Adrenal gland (tissue), 5 donors: ENCODE data around the gene ZSCAN9.

ENCODE experiments used
- POLR2A ChIP-seq, 2 donors: fragments of 450-650 bp; IDR thresholded peaks; one replicate each; pipeline ENCODE4 v1.6.1; 2017; ENCODE audit warnings: antibody characterized with exemption in 2 of 2, mild to moderate bottlenecking in 2 of 2, moderate library complexity in 1 of 2
- TF ChIP-seq, protein P1 (sequence below), 6 experiments: fragments of 450-650 bp in 4 of 6; fragments of 200-600 bp in 2 of 6; sonication (generic) in 1 of 6; IDR thresholded peaks; 1 replicate in 5 of 6; 2 replicates in 1 of 6; pipeline versions ENCODE4 v1.5.1 to v1.8.0; 2016 to 2021; ENCODE audit warnings: antibody characterized with exemption in 6 of 6, mild to moderate bottlenecking in 2 of 6, moderate library complexity in 1 of 6
- donor health status: DM: no; HTN: no; CAD: no.

DNA sequence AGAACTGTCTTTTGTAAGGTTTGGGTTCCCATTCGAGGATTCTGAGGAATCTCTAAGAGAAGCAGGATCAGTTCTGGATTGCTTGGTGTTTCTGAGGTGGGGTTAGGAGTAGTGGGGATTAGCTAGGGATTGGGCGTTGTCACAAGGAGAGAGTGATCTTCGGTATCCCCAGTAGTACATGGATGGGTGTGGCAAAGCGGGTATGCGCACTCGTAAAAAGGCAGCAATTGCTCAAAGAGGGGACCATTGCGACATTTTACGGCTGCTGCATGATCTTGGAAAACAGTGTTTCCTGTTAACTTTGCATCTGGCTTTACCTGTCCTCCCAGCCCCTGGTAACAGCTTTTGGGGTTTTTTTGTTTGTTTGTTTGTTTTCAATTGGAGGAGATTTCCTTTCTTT is 9.7 kb upstream of the ZSCAN9 start:
- TF ChIP-seq, protein P1, sequence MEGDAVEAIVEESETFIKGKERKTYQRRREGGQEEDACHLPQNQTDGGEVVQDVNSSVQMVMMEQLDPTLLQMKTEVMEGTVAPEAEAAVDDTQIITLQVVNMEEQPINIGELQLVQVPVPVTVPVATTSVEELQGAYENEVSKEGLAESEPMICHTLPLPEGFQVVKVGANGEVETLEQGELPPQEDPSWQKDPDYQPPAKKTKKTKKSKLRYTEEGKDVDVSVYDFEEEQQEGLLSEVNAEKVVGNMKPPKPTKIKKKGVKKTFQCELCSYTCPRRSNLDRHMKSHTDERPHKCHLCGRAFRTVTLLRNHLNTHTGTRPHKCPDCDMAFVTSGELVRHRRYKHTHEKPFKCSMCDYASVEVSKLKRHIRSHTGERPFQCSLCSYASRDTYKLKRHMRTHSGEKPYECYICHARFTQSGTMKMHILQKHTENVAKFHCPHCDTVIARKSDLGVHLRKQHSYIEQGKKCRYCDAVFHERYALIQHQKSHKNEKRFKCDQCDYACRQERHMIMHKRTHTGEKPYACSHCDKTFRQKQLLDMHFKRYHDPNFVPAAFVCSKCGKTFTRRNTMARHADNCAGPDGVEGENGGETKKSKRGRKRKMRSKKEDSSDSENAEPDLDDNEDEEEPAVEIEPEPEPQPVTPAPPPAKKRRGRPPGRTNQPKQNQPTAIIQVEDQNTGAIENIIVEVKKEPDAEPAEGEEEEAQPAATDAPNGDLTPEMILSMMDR (IDR thresholded peaks at IDR 0.05), result no peak
- no peak for TF ChIP-seq POLR2A (IDR thresholded peaks at IDR 0.05)
